ENCODE measurements around the gene GFRA1. TPM values are rescaled to one million over a fixed set of nuclear protein-coding genes. Genes with fewer than 3 reads are reported as not detected.

The GFRA1 gene
- polyA plus RNA-seq, 3 donors = not detected

- H3K27ac ChIP-seq (ENCODE audit: low read depth in 1 of 2, low read length in 2 of 2) = no peak overlapping the region
- no peak for DNase-seq
- no peak overlapping the region for H3K4me3 ChIP-seq (replicated peaks in 1 of 3; ENCODE audit: low read depth in 2 of 3, low read length in 3 of 3)
- H3K4me1 ChIP-seq (ENCODE audit: control insufficient read depth in 1 of 2, insufficient read depth in 2 of 2, low read length in 2 of 2) = no peaks in the 10 kb centered on the region
- H3K9ac ChIP-seq (ENCODE audit: insufficient read depth, low read length, poor library complexity, severe bottlenecking) = no peak overlapping the region
- no peaks in the 10 kb centered on the region for H3K9me3 ChIP-seq (replicated peaks in 1 of 2; ENCODE audit: control insufficient read depth in 1 of 2, insufficient read depth in 1 of 2, low read length in 2 of 2)
- no peak overlapping the region for H3K27ac Mint-ChIP-seq
- H3K79me2 ChIP-seq (ENCODE audit: insufficient read depth, low read length) = no peaks in the 10 kb centered on the region
- H3K36me3 ChIP-seq (replicated peaks in 1 of 2; ENCODE audit: control insufficient read depth in 1 of 2, insufficient read depth in 2 of 2, low read length in 2 of 2) = no peaks in the 10 kb centered on the region
- H3K4me3 Mint-ChIP-seq = no peak overlapping the region
- no peak overlapping the region for H2AFZ ChIP-seq (ENCODE audit: insufficient read depth, low read depth, low read length, poor library complexity, severe bottlenecking)
- H3K27me3 Mint-ChIP-seq (ENCODE audit: low read depth in 3 of 3) = no peaks in the 10 kb centered on the region
- no peaks in the 10 kb centered on the region for H3K27me3 ChIP-seq (ENCODE audit: control insufficient read depth in 2 of 2, insufficient read depth in 2 of 2, low read length in 2 of 2)
- intact Hi-C loops (cut with micrococcal nuclease) = no loop called here
- H3K9me3 Mint-ChIP-seq = peaks cover 0 to 2% (median 0%) of the 10 kb centered on the region in 7 donors
- no peaks in the 10 kb centered on the region for H3K4me1 Mint-ChIP-seq
- no peaks in the 10 kb centered on the region for H3K36me3 Mint-ChIP-seq
- WGBS (ENCODE audit: insufficient coverage) = no CpG with 5 or more reads among the region's 2 CpGs
- no peak overlapping the region for H3K4me2 ChIP-seq (replicated peaks; ENCODE audit: extremely low read depth, low read length, poor library complexity, severe bottlenecking)
- H4K20me1 ChIP-seq (ENCODE audit: insufficient read depth, low read length) = no peaks in the 10 kb centered on the region
- TF ChIP-seq CTCF (IDR thresholded peaks at IDR 0.05) = no peak
These were observed 33.8 kb upstream of the GFRA1 start for GRCh38 chr10:116306847-116307246.

- WGBS (ENCODE audit: insufficient coverage) = no CpG with 5 or more reads among the region's 1 CpG
- no peaks in the 10 kb centered on the region for H3K4me1 ChIP-seq (ENCODE audit: control insufficient read depth in 1 of 2, insufficient read depth in 2 of 2, low read length in 2 of 2)
- intact Hi-C loops (cut with micrococcal nuclease) = no loop called here
- peaks cover 0 to 2% (median 0%) of the 10 kb centered on the region in 7 donors for H3K9me3 Mint-ChIP-seq
- no peaks in the 10 kb centered on the region for H3K27me3 ChIP-seq (ENCODE audit: control insufficient read depth in 2 of 2, insufficient read depth in 2 of 2, low read length in 2 of 2)
- H3K9ac ChIP-seq (ENCODE audit: insufficient read depth, low read length, poor library complexity, severe bottlenecking) = no peak overlapping the region
- no peak for TF ChIP-seq CTCF (IDR thresholded peaks at IDR 0.05)
- H3K27ac ChIP-seq (ENCODE audit: low read depth in 1 of 2, low read length in 2 of 2) = no peak overlapping the region
- H3K9me3 ChIP-seq (replicated peaks in 1 of 2; ENCODE audit: control insufficient read depth in 1 of 2, insufficient read depth in 1 of 2, low read length in 2 of 2) = no peaks in the 10 kb centered on the region
- no peak for DNase-seq
- no peaks in the 10 kb centered on the region for H3K36me3 Mint-ChIP-seq
- H3K4me2 ChIP-seq (replicated peaks; ENCODE audit: extremely low read depth, low read length, poor library complexity, severe bottlenecking) = no peak overlapping the region
- H3K4me3 ChIP-seq (replicated peaks in 1 of 3; ENCODE audit: low read depth in 2 of 3, low read length in 3 of 3) = no peak overlapping the region
- H2AFZ ChIP-seq (ENCODE audit: insufficient read depth, low read depth, low read length, poor library complexity, severe bottlenecking) = no peak overlapping the region
- H3K79me2 ChIP-seq (ENCODE audit: insufficient read depth, low read length) = no peaks in the 10 kb centered on the region
- H3K4me1 Mint-ChIP-seq = no peaks in the 10 kb centered on the region
- H3K27me3 Mint-ChIP-seq (ENCODE audit: low read depth in 3 of 3) = no peaks in the 10 kb centered on the region
- no peaks in the 10 kb centered on the region for H3K36me3 ChIP-seq (replicated peaks in 1 of 2; ENCODE audit: control insufficient read depth in 1 of 2, insufficient read depth in 2 of 2, low read length in 2 of 2)
- no peak overlapping the region for H3K4me3 Mint-ChIP-seq
- no peaks in the 10 kb centered on the region for H4K20me1 ChIP-seq (ENCODE audit: insufficient read depth, low read length)
- H3K27ac Mint-ChIP-seq = no peak overlapping the region
These were observed 31.9 kb upstream of the GFRA1 start for GRCh38 chr10:116304923-116305322.

Measured in CD14-positive monocyte (primary cell).